HFF-Myc (cell line): ENCODE results near the gene SLC25A33.

Source experiments
- DNase-seq: peaks from one replicate; pipeline ENCODE4 v3.0.0-alpha.2; 2011; ENCODE audit warnings: low read depth; ENCODE audit errors: extremely low read depth
- H3K4me3 ChIP-seq: replicated peaks from 2 replicates; pipeline ENCODE4 v1.5.1; 2011; ENCODE audit warnings: low read depth, mild to moderate bottlenecking, control low read depth, low read length
- CTCF ChIP-seq: IDR thresholded peaks from 2 replicates; pipeline ENCODE4 v1.5.1; 2012; ENCODE audit warnings: mild to moderate bottlenecking, low read depth, low read length, control low read depth; ENCODE audit errors: missing control alignments

The SLC25A33 gene

GRCh38 chr1:9631613-9632012, 92.3 kb downstream of the SLC25A33 start:
- no peak for DNase-seq
- TF ChIP-seq CTCF, result no peak
- H3K4me3 ChIP-seq, result no peak overlapping the region

DNA sequence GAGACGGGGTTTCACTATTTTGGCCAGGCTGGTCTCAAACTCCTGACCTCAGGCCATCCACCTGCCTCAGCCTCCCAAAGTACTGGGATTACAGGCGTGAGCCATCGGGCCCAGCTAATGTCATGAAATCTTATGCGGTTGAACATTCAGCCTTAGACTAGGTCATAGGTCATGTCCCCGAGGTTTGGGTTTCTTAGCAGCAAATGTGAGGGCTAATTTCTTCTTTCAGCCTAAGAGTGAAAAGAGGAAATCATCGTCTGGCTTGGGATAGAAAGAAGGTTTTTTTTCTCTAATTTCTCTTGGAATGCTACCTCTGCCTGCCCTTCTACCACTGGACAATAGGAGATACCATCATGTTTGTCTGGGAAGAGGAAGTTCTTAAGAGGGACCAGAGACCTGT, 94.2 kb downstream of the SLC25A33 start:
- H3K4me3 ChIP-seq, result no peak overlapping the region
- no peak for TF ChIP-seq CTCF
- DNase-seq, result no peak

DNA sequence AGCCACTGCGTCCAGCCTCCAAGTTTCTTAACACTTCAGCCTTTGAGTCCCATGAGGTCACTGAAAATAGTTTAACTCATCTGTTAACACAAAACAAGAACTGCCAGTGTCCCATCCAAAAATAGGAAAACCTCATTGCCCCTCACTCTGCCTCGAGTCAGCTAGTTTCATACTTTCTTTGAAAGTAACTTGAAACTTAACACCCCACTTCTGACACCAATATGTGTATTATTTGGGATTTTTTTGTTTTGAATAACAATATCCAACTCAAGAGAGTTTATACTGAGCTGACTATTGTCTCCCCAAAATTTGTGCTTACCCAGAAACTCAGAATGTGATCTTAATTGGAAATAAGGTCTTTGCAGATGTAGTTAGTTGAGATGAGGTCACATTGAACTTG, 95.3 kb downstream of the SLC25A33 start:
- TF ChIP-seq CTCF, result no peak
- H3K4me3 ChIP-seq, result no peak overlapping the region
- no peak for DNase-seq
